Measurements from ENCODE around the gene SOX18. TPM values are rescaled to one million over a fixed set of nuclear protein-coding genes. Genes with fewer than 3 reads are reported as not detected.

SOX18 gene
- total and polyA plus RNA-seq, 2 of the 13 experiments (the other 11 are each of a cell fraction or from before 2014, with no cell fraction given): 1.6 to 1.9 TPM

DNA sequence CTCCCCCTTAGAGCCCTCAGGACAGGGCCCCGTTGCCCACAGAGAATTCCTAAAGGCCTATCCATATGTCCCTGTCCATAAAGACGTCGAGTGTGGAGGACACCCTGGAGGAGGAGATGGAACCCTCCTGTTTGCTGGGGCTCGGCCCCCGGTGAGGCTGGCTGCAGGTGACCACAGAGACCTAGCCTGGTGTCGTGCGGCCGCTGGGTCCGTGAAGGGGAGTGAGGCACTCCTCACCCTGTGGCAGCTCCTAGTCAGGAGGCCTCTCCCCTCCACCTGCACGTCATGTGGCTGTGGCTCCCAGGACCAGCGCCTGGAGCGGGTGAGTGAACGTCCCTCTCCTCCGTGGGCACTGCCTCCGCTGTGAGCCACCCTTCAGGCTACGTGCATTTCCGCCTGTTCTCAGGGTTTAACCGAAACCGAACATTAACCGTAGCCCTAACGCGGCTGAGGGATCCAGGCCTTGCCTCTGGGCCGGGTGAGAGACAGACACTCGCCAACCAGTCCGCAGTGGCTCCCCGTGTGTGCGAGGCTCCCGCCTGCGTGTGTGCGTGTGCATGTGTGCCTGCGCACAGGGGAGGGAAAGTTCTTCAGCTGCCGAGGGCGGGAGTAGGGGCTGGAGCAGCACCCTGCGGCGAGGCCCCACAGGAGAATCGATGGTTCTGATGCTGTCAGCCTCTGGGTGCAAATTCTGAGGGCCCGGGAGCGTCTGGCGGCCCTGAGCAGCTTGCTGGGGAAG is 7.6 kb upstream of the SOX18 start (continued):
- TF ChIP-seq MED1 (CRISPR knock-in tag; IDR thresholded peaks at IDR 0.05) (0 out of 2 replicates have a peak, but pooled peaks have one; percentile 17), KAT8 (CRISPR knock-in tag; IDR thresholded peaks at IDR 0.05) (no peak), HDAC1 (CRISPR knock-in tag; IDR thresholded peaks at IDR 0.05) (no peak; the same call in 1 of the 2 replicates), HOXD1 (CRISPR knock-in tag; IDR thresholded peaks at IDR 0.05) (no peak), PHF5A (CRISPR knock-in tag; IDR thresholded peaks at IDR 0.05; ENCODE audit: low read depth, unreplicated experiment) (peak; percentile 6), SOX6 (IDR thresholded peaks at IDR 0.05) (no peak), SOX6 (CRISPR knock-in tag; IDR thresholded peaks at IDR 0.05) (no peak), MAZ (IDR thresholded peaks at IDR 0.05; ENCODE audit: borderline replicate concordance, low read depth, low read length) (no peak), MAZ (CRISPR knock-in tag; IDR thresholded peaks at IDR 0.05; ENCODE audit: low read depth) (peak; percentile 54; the same call in 1 of the 2 replicates), ONECUT2 (CRISPR knock-in tag; IDR thresholded peaks at IDR 0.05) (peak; percentile 47; the same call in 1 of the 2 replicates), ATF7-NPFF (CRISPR knock-in tag; IDR thresholded peaks at IDR 0.05; ENCODE audit: low read depth) (no peak), FOXM1 (CRISPR knock-in tag; IDR thresholded peaks at IDR 0.05) (no peak), CCDC6 (CRISPR knock-in tag; IDR thresholded peaks at IDR 0.05) (peak; percentile 83; the same call in 1 of the 2 replicates), ZNF75D (CRISPR knock-in tag; IDR thresholded peaks at IDR 0.05; ENCODE audit: borderline replicate concordance) (no peak), SRSF4 (IDR thresholded peaks at IDR 0.05; ENCODE audit: low read depth, low read length, poor library complexity, severe bottlenecking) (no peak), PTBP1 (IDR thresholded peaks at IDR 0.05; ENCODE audit: low read depth, low read length, poor library complexity, severe bottlenecking) (no peak), RAD51 (IDR thresholded peaks at IDR 0.05; ENCODE audit: borderline replicate concordance) (no peak), IKZF4 (CRISPR knock-in tag; IDR thresholded peaks at IDR 0.05; ENCODE audit: borderline replicate concordance, low read depth, not compliant biosample characterization) (peak; percentile 72), ZNF547 (CRISPR knock-in tag; IDR thresholded peaks at IDR 0.05) (peak; percentile 85), NFE2L1 (CRISPR knock-in tag; IDR thresholded peaks at IDR 0.05; ENCODE audit: borderline replicate concordance) (peak; percentile 74; the same call in 1 of the 2 replicates), ZNF569 (CRISPR knock-in tag; IDR thresholded peaks at IDR 0.05; ENCODE audit: borderline replicate concordance) (no peak)
- TF ChIP-seq, protein P1, sequence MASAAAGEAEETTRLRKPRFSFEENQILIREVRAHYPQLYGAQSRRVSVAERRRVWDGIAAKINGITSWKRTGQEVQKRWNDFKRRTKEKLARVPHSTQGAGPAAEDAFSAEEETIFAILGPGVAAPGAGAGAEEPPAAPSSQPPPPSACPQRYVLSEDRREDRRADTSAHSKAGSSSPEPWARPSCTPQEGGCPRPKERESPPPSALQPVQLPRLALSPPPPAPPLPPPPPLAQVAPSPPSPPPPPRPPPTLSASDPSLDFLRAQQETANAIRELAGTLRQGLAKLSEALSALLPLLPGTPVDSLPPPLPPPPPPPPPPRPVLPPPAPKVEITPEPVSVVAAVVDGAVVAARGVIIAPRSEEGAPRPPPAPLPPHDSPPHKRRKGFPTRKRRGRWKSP (CRISPR knock-in tag; IDR thresholded peaks at IDR 0.05): no peak
- TF ChIP-seq, protein P2, sequence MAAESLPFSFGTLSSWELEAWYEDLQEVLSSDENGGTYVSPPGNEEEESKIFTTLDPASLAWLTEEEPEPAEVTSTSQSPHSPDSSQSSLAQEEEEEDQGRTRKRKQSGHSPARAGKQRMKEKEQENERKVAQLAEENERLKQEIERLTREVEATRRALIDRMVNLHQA (CRISPR knock-in tag; IDR thresholded peaks at IDR 0.05): no peak
- TF ChIP-seq, protein P3, sequence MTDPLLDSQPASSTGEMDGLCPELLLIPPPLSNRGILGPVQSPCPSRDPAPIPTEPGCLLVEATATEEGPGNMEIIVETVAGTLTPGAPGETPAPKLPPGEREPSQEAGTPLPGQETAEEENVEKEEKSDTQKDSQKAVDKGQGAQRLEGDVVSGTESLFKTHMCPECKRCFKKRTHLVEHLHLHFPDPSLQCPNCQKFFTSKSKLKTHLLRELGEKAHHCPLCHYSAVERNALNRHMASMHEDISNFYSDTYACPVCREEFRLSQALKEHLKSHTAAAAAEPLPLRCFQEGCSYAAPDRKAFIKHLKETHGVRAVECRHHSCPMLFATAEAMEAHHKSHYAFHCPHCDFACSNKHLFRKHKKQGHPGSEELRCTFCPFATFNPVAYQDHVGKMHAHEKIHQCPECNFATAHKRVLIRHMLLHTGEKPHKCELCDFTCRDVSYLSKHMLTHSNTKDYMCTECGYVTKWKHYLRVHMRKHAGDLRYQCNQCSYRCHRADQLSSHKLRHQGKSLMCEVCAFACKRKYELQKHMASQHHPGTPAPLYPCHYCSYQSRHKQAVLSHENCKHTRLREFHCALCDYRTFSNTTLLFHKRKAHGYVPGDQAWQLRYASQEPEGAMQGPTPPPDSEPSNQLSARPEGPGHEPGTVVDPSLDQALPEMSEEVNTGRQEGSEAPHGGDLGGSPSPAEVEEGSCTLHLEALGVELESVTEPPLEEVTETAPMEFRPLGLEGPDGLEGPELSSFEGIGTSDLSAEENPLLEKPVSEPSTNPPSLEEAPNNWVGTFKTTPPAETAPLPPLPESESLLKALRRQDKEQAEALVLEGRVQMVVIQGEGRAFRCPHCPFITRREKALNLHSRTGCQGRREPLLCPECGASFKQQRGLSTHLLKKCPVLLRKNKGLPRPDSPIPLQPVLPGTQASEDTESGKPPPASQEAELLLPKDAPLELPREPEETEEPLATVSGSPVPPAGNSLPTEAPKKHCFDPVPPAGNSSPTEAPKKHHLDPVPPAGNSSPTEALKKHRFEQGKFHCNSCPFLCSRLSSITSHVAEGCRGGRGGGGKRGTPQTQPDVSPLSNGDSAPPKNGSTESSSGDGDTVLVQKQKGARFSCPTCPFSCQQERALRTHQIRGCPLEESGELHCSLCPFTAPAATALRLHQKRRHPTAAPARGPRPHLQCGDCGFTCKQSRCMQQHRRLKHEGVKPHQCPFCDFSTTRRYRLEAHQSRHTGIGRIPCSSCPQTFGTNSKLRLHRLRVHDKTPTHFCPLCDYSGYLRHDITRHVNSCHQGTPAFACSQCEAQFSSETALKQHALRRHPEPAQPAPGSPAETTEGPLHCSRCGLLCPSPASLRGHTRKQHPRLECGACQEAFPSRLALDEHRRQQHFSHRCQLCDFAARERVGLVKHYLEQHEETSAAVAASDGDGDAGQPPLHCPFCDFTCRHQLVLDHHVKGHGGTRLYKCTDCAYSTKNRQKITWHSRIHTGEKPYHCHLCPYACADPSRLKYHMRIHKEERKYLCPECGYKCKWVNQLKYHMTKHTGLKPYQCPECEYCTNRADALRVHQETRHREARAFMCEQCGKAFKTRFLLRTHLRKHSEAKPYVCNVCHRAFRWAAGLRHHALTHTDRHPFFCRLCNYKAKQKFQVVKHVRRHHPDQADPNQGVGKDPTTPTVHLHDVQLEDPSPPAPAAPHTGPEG (CRISPR knock-in tag; IDR thresholded peaks at IDR 0.05): no peak

Measured in HepG2 (cell line).